ENCODE measurements around the gene PLXNA3.

PLXNA3 gene

GRCh38 chrX:154458116-154458953 lies at the start of gene PLXNA3:
TSS of gene PLXNA3 (plus strand) at chrX:154458281. CDS start at chrX:154460184, 1,903 bp downstream.
- peak; percentile 44 to 59 for DNase-seq (ENCODE audit: low read depth in 1 of 2, low spot score in 1 of 2)

DNA sequence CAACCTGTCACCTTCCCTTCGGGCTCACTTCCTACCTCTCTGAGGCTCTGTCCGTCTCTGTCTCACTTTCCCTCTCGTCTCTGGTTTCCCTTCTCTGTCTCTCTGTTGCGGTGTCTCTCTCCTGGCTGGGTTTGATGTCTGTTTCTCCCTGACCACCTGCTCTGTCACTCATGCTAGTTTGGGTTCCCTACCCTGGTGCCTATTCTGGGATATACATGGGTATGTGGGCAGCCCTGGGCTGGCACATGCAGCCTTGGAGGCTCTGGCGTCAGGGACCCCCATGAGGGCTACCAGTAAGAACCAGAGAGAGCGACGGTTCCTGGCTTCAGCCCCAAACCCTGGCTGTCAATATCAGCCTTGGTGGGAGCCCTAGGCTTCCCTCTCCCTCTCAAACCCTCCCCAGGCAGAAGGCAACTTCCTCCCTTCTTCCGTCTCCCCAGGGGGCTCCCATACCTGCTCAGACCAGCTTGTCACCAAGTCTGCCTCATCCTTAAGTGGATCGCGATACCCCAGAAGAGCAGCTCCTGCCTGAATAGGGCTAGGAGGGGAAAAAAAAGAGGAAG lies 49.3 kb upstream of the PLXNA3 start:
- no peak for DNase-seq (ENCODE audit: low read depth in 1 of 2, low spot score in 1 of 2)

DNA sequence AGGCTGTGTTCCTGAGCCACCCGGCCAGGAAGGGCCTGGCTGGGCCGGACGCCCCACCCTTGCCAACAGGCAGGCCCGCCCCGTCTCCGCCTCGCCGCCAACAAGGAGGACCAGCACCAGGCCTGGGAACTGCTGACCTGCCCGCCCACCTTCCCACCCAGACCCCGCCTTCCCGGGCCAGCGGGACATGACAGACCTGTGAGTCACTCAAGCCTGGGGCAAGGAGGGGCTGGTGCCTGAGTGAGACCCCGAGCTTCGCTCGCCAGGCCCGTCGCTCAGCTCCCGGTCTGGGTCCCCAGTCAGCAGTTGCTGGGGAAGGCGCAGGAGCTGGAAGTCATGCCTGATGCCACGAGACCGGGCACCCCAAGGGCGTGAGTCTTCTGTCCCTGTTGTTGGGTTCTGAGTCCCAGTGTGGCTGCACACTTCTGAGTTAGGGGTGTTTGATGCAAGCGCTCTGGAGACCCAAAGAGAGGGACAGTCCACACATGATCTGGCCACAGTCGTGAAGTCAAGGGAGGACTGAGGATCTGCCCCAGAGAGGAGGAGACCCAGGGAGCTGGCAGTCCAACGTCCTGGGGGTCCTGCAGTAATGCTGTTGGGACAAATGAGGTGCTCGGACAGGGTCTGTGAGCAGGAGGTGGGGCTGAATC lies 48.7 kb upstream of the PLXNA3 start, which contains the start of gene DNASE1L1:
TSS of gene DNASE1L1 (minus strand) at position 33 of the 650 bp plus-strand sequence. CDS start 3,686 bp downstream, outside the sequence.
- no peak for DNase-seq (ENCODE audit: low read depth in 1 of 2, low spot score in 1 of 2)

GRCh38 chrX:154411981-154412340 lies 46.1 kb upstream of the PLXNA3 start:
- DNase-seq (ENCODE audit: low read depth in 1 of 2, low spot score in 1 of 2), result peak in 1 of 2 donors; percentile 45

- no peak for DNase-seq (ENCODE audit: low read depth in 1 of 2, low spot score in 1 of 2)
Measured at GRCh38 chrX:154412468-154412867, 45.6 kb upstream of the PLXNA3 start.

DNA sequence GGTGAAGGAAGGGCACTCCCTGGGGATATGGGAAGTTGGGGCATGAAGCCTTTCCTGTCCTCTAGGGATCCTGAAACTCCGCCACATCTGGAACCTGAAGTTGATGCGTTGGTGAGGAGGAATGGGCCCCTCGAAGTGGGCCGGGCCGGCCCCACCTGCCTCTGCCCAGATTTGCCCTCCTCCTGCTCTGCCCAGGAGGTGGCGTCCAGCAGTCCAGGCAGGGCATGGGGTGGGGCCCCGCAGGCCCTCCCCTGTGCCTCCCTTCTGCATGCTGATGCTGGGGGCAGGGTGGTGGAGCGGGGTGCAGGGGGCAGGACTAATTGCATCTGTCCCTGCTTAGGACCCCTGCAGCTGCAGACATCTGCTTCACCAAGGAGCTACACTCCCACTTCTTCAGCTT lies 44.9 kb upstream of the PLXNA3 start:
- DNase-seq (ENCODE audit: low read depth in 1 of 2, low spot score in 1 of 2), result no peak

GRCh38 chrX:154417157-154417556 lies 40.9 kb upstream of the PLXNA3 start:
- DNase-seq (ENCODE audit: low read depth in 1 of 2, low spot score in 1 of 2), result no peak

- no peak for DNase-seq (ENCODE audit: low read depth in 1 of 2, low spot score in 1 of 2)
Measured at GRCh38 chrX:154419189-154419588, 38.9 kb upstream of the PLXNA3 start.

GRCh38 chrX:154419688-154420401 lies 38.2 kb upstream of the PLXNA3 start:
- no peak for DNase-seq (ENCODE audit: low read depth in 1 of 2, low spot score in 1 of 2)

DNA sequence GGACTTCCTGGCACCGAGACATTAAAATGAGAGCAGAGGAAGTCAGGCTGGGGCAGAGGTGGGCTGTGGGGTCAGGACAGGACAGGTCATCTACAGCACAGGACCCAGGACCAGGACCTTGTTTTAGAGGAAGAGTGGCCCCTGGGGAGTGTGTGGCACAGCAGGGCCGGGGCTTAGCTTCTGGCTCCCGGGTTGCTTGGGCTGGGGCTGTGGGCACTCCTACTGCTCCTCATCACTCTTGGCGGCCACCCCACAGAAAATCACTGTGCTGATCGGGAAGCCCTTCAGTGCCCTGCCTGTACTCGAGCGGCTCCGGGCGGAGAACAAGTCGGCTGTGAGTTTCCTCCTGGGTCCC lies 37.7 kb upstream of the PLXNA3 start:
- no peak for DNase-seq (ENCODE audit: low read depth in 1 of 2, low spot score in 1 of 2)

GRCh38 chrX:154426916-154427770 lies 30.9 kb upstream of the PLXNA3 start:
- DNase-seq (ENCODE audit: low read depth in 1 of 2, low spot score in 1 of 2), result no peak

GRCh38 chrX:154428176-154429171 lies 29.6 kb upstream of the PLXNA3 start, which contains the start of gene ATP6AP1:
TSS of gene ATP6AP1 (plus strand) at chrX:154428677. CDS start at chrX:154428693, 16 bp downstream.
- peak; percentile 75 to 76 for DNase-seq (ENCODE audit: low read depth in 1 of 2, low spot score in 1 of 2)

DNA sequence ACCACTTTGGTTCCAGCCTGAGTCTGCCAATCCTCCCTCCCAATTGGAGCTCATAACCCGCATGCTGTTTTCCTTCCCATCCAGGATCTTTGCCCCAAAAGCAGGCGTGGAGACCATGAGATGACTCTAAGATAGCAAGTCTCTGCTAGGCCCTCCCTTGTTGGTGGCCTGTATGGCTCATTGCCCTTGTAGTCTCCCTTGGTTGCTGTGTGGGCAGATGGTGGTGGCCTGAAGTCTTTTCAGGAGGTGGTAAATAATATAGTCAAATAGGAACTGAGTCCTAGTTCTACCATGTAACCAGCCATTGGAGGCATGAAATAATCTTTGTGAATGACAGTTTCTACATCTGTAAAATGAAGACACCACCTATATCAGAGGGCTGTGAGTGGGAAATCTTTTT lies 28.4 kb upstream of the PLXNA3 start:
- DNase-seq (ENCODE audit: low read depth in 1 of 2, low spot score in 1 of 2), result no peak

GRCh38 chrX:154430479-154430878 lies 27.6 kb upstream of the PLXNA3 start:
- DNase-seq (ENCODE audit: low read depth in 1 of 2, low spot score in 1 of 2), result no peak

DNA sequence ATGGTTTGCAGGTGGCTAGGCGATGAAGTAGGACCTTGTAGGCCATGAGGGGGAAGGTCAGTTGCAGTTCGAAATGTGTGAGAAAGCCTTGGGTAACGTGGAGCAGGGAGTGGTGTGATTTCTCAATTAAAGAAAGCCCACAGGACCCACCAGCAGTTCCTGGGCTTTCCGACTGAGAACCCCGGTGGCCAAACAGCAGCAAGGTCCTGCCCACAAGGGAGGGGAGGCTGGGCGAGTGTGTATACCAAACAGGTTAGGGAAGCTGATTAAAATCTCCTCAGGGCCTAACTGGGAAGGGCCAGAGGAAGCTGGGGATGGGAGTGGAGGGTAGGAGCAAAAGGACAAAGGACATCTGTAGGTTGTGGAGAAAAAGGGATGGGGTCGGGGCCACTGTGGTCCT lies 27.2 kb upstream of the PLXNA3 start:
- DNase-seq (ENCODE audit: low read depth in 1 of 2, low spot score in 1 of 2), result no peak

- DNase-seq (ENCODE audit: low read depth in 1 of 2, low spot score in 1 of 2), result no peak
Measured at GRCh38 chrX:154431341-154431740, 26.7 kb upstream of the PLXNA3 start.

- DNase-seq (ENCODE audit: low read depth in 1 of 2, low spot score in 1 of 2), result no peak
Measured at GRCh38 chrX:154432210-154432609, 25.9 kb upstream of the PLXNA3 start.

GRCh38 chrX:154433605-154434004 lies 24.5 kb upstream of the PLXNA3 start:
- no peak for DNase-seq (ENCODE audit: low read depth in 1 of 2, low spot score in 1 of 2)

Measured in stimulated activated CD4-positive, alpha-beta T cell treated with anti-CD3 and anti-CD28 coated beads, Interleukin-15, amount 100 ng/mL, for 1 hour (primary cell).